PC-9 (cell line): ENCODE measurements around the gene SMURF1. TPM values are rescaled to one million over a fixed set of nuclear protein-coding genes. Genes with fewer than 3 reads are reported as not detected.

Experiments
- BruUV-seq: library from RNA; stranded (reverse); fragments of 400-500 nt; replicated peaks from 2 replicates; lab custom pipeline; 2021; lab: Mats Ljungman, UMichigan
- CTCF ChIA-PET: fragments of 300-600 bp; sonication (Branson Sonifier 250); formaldehyde crosslinking; loops from one replicate; lab custom pipeline; 2022; ENCODE audit warnings: antibody characterized with exemption; lab: Charles Lee
- POLR2A ChIA-PET: fragments of 300-600 bp; sonication (Branson Sonifier 250); formaldehyde crosslinking; loops from one replicate; lab custom pipeline; 2022; ENCODE audit warnings: antibody characterized with exemption; ENCODE audit not compliant: unreplicated experiment; lab: Charles Lee
- DNase-seq, 2 experiments: peaks; one replicate each; pipeline versions ENCODE4 v3.0.0 to v3.0.0-alpha.2; 2015 to 2022; ENCODE audit warnings: mixed read lengths in 1 of 2
- H2AFZ ChIP-seq: fragments of 200-600 bp; sonication (generic); 2 replicates; pipeline ENCODE4 v1.8.1; 2017; ENCODE audit warnings: antibody characterized with exemption
- H3F3A ChIP-seq: fragments of 200-600 bp; sonication (generic); 2 replicates; pipeline ENCODE4 v1.8.1; 2017; ENCODE audit warnings: antibody characterized with exemption, mild to moderate bottlenecking, low read depth; ENCODE audit not compliant: insufficient read depth
- H3K27ac ChIP-seq: fragments of 200-600 bp; sonication (generic); 2 replicates; pipeline ENCODE4 v1.6.1; 2016; ENCODE audit warnings: mixed run types
- H3K27me3 ChIP-seq: fragments of 200-600 bp; sonication (generic); 2 replicates; pipeline ENCODE4 v1.6.1; 2016; ENCODE audit warnings: low read depth, mixed run types; ENCODE audit not compliant: insufficient read depth
- H3K36me3 ChIP-seq: fragments of 200-600 bp; sonication (generic); 2 replicates; pipeline ENCODE4 v1.6.1; 2016; ENCODE audit warnings: low read depth, mixed run types
- H3K4me1 ChIP-seq: fragments of 200-600 bp; sonication (generic); replicated peaks from 2 replicates; pipeline ENCODE4 v1.6.1; 2016; ENCODE audit warnings: mixed run types; ENCODE audit not compliant: insufficient read depth
- H3K4me2 ChIP-seq: fragments of 200-600 bp; sonication (generic); 2 replicates; pipeline ENCODE4 v1.6.1; 2017; ENCODE audit warnings: mixed run types
- H3K4me3 ChIP-seq: fragments of 200-600 bp; sonication (generic); 2 replicates; pipeline ENCODE4 v1.6.1; 2016; ENCODE audit warnings: mixed run types
- H3K79me2 ChIP-seq: fragments of 200-600 bp; sonication (generic); 2 replicates; pipeline ENCODE4 v1.6.1; 2017; ENCODE audit warnings: low read depth, mixed run types
- H3K9me2 ChIP-seq: fragments of 200-600 bp; sonication (generic); 2 replicates; pipeline ENCODE4 v1.8.1; 2017; ENCODE audit warnings: mild to moderate bottlenecking; ENCODE audit not compliant: insufficient read depth
- H3K9me3 ChIP-seq: fragments of 200-600 bp; sonication (generic); 2 replicates; pipeline ENCODE4 v1.8.1; 2016; ENCODE audit warnings: low read depth; ENCODE audit not compliant: insufficient read depth
- H4K20me1 ChIP-seq: fragments of 200-600 bp; sonication (generic); 2 replicates; pipeline ENCODE4 v1.8.1; 2017; ENCODE audit not compliant: insufficient read depth
- EZH2 ChIP-seq: fragments of 200-600 bp; sonication (generic); IDR thresholded peaks from 2 replicates; pipeline ENCODE4 v1.8.0; 2017; ENCODE audit warnings: antibody characterized with exemption, low read depth
- intact Hi-C: fragments of 100-400 bp; cut with micrococcal nuclease; formaldehyde crosslinking; loops from one replicate; pipeline ENCODE4 v1.10.0; 2022; ENCODE audit not compliant: unreplicated experiment
- total RNA-seq: library from RNA; stranded (reverse); gene quantifications from 2 replicates; pipeline ENCODE4 v1.2.3, GENCODE V29; 2021
- TF ChIP-seq, protein P1 (sequence below): fragments of 200-600 bp; sonication (generic); conservative IDR thresholded peaks from 2 replicates; pipeline ENCODE4 v1.6.1; 2017; ENCODE audit warnings: mixed run types, antibody characterized with exemption, mild to moderate bottlenecking, moderate library complexity

Gene SMURF1
- total RNA-seq, 1 experiment from 2014 or later = 53.2 TPM

DNA sequence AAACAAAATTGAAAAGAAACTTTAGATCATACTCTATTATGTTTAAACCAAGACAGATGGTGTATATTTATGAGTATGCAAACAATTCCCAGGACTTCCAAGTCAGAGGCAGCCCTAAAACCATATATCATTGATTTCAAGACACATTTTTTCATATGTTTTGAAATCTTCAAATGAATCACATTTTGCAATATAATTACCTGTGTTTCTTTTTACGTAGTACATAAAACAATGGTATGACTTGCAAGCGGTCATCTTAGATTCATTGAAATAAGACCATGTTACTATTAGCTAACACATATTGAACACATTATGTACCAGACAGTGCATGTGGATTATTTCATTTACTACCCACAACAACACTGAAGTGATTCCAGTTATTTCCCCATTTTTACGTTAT is 14.9 kb downstream of the SMURF1 start:
- TF ChIP-seq, protein P1, sequence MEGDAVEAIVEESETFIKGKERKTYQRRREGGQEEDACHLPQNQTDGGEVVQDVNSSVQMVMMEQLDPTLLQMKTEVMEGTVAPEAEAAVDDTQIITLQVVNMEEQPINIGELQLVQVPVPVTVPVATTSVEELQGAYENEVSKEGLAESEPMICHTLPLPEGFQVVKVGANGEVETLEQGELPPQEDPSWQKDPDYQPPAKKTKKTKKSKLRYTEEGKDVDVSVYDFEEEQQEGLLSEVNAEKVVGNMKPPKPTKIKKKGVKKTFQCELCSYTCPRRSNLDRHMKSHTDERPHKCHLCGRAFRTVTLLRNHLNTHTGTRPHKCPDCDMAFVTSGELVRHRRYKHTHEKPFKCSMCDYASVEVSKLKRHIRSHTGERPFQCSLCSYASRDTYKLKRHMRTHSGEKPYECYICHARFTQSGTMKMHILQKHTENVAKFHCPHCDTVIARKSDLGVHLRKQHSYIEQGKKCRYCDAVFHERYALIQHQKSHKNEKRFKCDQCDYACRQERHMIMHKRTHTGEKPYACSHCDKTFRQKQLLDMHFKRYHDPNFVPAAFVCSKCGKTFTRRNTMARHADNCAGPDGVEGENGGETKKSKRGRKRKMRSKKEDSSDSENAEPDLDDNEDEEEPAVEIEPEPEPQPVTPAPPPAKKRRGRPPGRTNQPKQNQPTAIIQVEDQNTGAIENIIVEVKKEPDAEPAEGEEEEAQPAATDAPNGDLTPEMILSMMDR = no peak
- no peak for TF ChIP-seq EZH2
- intact Hi-C loops = loop anchor here (5.0 kb wide), 1 partner anchor 183 kb away; no protein-coding TSS in a partner anchor

DNA sequence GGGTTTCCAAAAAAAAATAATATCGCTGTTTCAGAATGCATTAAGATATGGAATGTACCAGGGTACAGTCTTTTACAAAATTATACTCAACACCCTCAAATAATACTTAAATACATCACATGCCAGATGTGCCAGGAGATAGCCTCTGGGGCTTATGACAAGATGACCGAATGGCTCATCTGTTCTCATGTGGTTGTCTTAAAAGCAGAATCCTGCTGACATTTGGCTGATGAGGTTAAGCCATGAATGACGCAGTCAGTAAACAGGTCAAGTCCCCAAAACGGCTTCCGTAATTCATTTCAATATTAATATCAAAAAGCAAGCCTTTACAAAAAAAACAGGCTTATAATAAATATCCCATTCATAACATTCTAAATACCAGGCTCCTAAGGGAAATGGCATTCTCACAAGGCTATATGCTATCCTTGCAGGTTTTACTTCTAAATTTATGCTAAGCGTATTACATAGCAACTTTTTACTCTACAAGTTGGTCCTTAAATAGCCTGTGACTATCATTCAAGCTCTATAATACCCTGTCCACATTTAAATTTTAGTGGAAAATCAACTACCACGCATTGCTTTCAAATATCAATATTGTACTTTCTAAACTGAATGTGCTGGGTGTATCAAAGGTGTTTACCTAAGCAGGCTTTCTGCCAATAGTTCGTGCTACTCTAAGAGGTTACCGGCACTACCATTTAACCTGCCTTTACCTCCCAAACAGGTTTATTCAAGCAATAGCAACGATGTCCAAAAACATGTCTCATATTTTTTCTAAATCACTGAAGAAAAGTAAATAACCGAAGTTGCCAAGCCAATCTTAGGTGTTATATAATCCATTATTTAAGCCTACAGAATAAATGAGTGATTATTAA is 15.6 kb downstream of the SMURF1 start:
- peak overlapping the region; percentile 50 for H3K27ac ChIP-seq
- no TSS peak for BruUV-seq

More for the DNA sequence above, 14.9 kb downstream of the SMURF1 start:
- peaks cover 71% of the 10 kb centered on the region for H3K4me1 ChIP-seq
- peak overlapping the region; percentile 39 for H3K4me2 ChIP-seq
- peaks cover 44% of the 10 kb centered on the region for H4K20me1 ChIP-seq
- H3K9me3 ChIP-seq = no peaks in the 10 kb centered on the region
- no TSS peak for BruUV-seq
- H3K27ac ChIP-seq = peak overlapping the region; percentile 50
- ChIA-PET POLR2A (no interaction called here), CTCF (no interaction called here)
- H3K36me3 ChIP-seq = 0 out of 2 replicates have a peak, but pooled peaks cover 4% of the 10 kb centered on the region
- H3F3A ChIP-seq = peaks cover 47% of the 10 kb centered on the region
- H2AFZ ChIP-seq = no peak overlapping the region
- peak in 1 of 2 experiments; percentile 59 for DNase-seq
- no peak overlapping the region for H3K4me3 ChIP-seq
- H3K9me2 ChIP-seq = no peaks in the 10 kb centered on the region
- H3K79me2 ChIP-seq = peaks cover 100% of the 10 kb centered on the region
- H3K27me3 ChIP-seq = no peaks in the 10 kb centered on the region

DNA sequence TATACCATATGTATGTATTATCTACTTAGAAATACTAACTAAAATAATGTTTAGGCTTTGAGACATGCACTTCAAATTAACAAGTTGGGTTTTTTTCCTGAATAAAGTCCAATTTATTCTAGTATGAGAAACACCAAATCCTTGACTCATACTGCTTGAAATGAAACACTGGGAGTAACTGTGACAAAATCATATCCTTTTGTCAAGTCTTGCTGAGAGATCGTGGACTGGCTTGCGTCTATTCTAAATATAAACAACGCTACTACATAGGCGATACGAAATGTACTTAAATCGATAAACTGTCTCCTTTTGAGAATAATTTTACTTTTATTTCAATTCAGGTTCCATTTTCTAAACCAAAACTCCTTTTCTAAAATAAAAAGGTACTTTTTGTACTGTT is 16.3 kb downstream of the SMURF1 start:
- H3K36me3 ChIP-seq = no peaks in the 10 kb centered on the region
- H3K4me3 ChIP-seq = no peak overlapping the region
- no peak overlapping the region for H2AFZ ChIP-seq
- peaks cover 40% of the 10 kb centered on the region for H4K20me1 ChIP-seq
- intact Hi-C loops = loop anchor here (5.0 kb wide), 1 partner anchor 185 kb away; no protein-coding TSS in a partner anchor
- no peak overlapping the region for H3K4me2 ChIP-seq
- no peak for TF ChIP-seq EZH2
- TF ChIP-seq, protein P1 = no peak
- no peaks in the 10 kb centered on the region for H3K9me2 ChIP-seq
- no peaks in the 10 kb centered on the region for H3K27me3 ChIP-seq
- DNase-seq = no peak
- H3K27ac ChIP-seq = peak overlapping the region; percentile 50; the same call in 1 of the 2 replicates
- peaks cover 100% of the 10 kb centered on the region for H3K79me2 ChIP-seq
- ChIA-PET POLR2A (no interaction called here), CTCF (interaction anchor here (0.6 kb wide), 1 partner anchor 74 kb away, joined by 3 read pairs; no protein-coding TSS in a partner anchor)
- H3K9me3 ChIP-seq = no peaks in the 10 kb centered on the region
- no TSS peak for BruUV-seq
- H3K4me1 ChIP-seq = peaks cover 85% of the 10 kb centered on the region
- peaks cover 61% of the 10 kb centered on the region for H3F3A ChIP-seq

More for the DNA sequence above, 15.6 kb downstream of the SMURF1 start:
- Histone ChIP-seq H4K20me1 (peaks cover 44% of the 10 kb centered on the region), H3K9me2 (no peaks in the 10 kb centered on the region), H3F3A (peaks cover 54% of the 10 kb centered on the region), H3K9me3 (no peaks in the 10 kb centered on the region), H2AFZ (no peak overlapping the region), H3K36me3 (0 out of 2 replicates have a peak, but pooled peaks cover 3% of the 10 kb centered on the region), H3K4me2 (peak overlapping the region; percentile 39), H3K27me3 (no peaks in the 10 kb centered on the region), H3K4me1 (peaks cover 78% of the 10 kb centered on the region), H3K4me3 (no peak overlapping the region), H3K79me2 (peaks cover 100% of the 10 kb centered on the region)
- POLR2A ChIA-PET = no interaction called here
- TF ChIP-seq, protein P1 = no peak
- TF ChIP-seq EZH2 = no peak
- peak in 1 of 2 experiments; percentile 63 for DNase-seq
- intact Hi-C loops = loop anchor here (5.0 kb wide), 1 partner anchor 184 kb away; no protein-coding TSS in a partner anchor
- CTCF ChIA-PET = no interaction called here
